ENCODE data around the gene STAMBPL1. TPM values are rescaled to one million over a fixed set of nuclear protein-coding genes. Genes with fewer than 3 reads are reported as not detected.

The STAMBPL1 gene
- total and polyA plus RNA-seq, 2 experiments from 2014 or later: 7.9 to 36.0 TPM

- H3K4me1 ChIP-seq (ENCODE audit: low read depth): peaks cover 6% of the 10 kb centered on the region
- no peaks in the 10 kb centered on the region for H3K27me3 ChIP-seq
- H3K36me3 ChIP-seq: no peaks in the 10 kb centered on the region
- no peak for TF ChIP-seq CTCF (IDR thresholded peaks at IDR 0.05; ENCODE audit: low read depth, low read length)
- no peak for DNase-seq (ENCODE audit: low read depth in 1 of 2, low spot score in 1 of 2)
- H3K27ac ChIP-seq: no peak overlapping the region
- H3K9me3 ChIP-seq (ENCODE audit: low read depth): peaks cover 2% of the 10 kb centered on the region
- no peak overlapping the region for H3K4me3 ChIP-seq
Measured at GRCh38 chr10:88961266-88961665, 81.2 kb downstream of the STAMBPL1 start.

- Histone ChIP-seq H3K4me3 (no peak overlapping the region), H3K36me3 (no peaks in the 10 kb centered on the region), H3K27ac (no peak overlapping the region), H3K27me3 (no peaks in the 10 kb centered on the region), H3K9me3 (ENCODE audit: low read depth) (peaks cover 2% of the 10 kb centered on the region), H3K4me1 (ENCODE audit: low read depth) (peaks cover 15% of the 10 kb centered on the region)
- no peak for DNase-seq (ENCODE audit: low read depth in 1 of 2, low spot score in 1 of 2)
- no peak for TF ChIP-seq CTCF (IDR thresholded peaks at IDR 0.05; ENCODE audit: low read depth, low read length)
Measured at GRCh38 chr10:88962336-88962735, 82.3 kb downstream of the STAMBPL1 start.

- Histone ChIP-seq H3K27ac (no peak overlapping the region), H3K27me3 (no peaks in the 10 kb centered on the region), H3K4me3 (no peak overlapping the region), H3K36me3 (no peaks in the 10 kb centered on the region), H3K9me3 (ENCODE audit: low read depth) (peaks cover 2% of the 10 kb centered on the region), H3K4me1 (ENCODE audit: low read depth) (peaks cover 15% of the 10 kb centered on the region)
- no peak for DNase-seq (ENCODE audit: low read depth in 1 of 2, low spot score in 1 of 2)
- no peak for TF ChIP-seq CTCF (IDR thresholded peaks at IDR 0.05; ENCODE audit: low read depth, low read length)
Measured at GRCh38 chr10:88963318-88963717, 83.3 kb downstream of the STAMBPL1 start.

- Histone ChIP-seq H3K36me3 (no peaks in the 10 kb centered on the region), H3K4me1 (ENCODE audit: low read depth) (peaks cover 15% of the 10 kb centered on the region), H3K27ac (no peak overlapping the region), H3K4me3 (no peak overlapping the region), H3K9me3 (ENCODE audit: low read depth) (peaks cover 2% of the 10 kb centered on the region), H3K27me3 (no peaks in the 10 kb centered on the region)
- TF ChIP-seq CTCF (IDR thresholded peaks at IDR 0.05; ENCODE audit: low read depth, low read length): no peak
- no peak for DNase-seq (ENCODE audit: low read depth in 1 of 2, low spot score in 1 of 2)
Measured at GRCh38 chr10:88964360-88964759, 84.3 kb downstream of the STAMBPL1 start.

GRCh38 chr10:88964869-88965415 is 84.9 kb downstream of the STAMBPL1 start:
- H3K4me1 ChIP-seq (ENCODE audit: low read depth): peaks cover 15% of the 10 kb centered on the region
- no peak overlapping the region for H3K27ac ChIP-seq
- peaks cover 2% of the 10 kb centered on the region for H3K9me3 ChIP-seq (ENCODE audit: low read depth)
- H3K36me3 ChIP-seq: no peaks in the 10 kb centered on the region
- no peak overlapping the region for H3K4me3 ChIP-seq
- DNase-seq (ENCODE audit: low read depth in 1 of 2, low spot score in 1 of 2): peak in 1 of 2 donors; percentile 44
- no peak for TF ChIP-seq CTCF (IDR thresholded peaks at IDR 0.05; ENCODE audit: low read depth, low read length)
- no peaks in the 10 kb centered on the region for H3K27me3 ChIP-seq
